ENCODE data around the gene SEC14L1.
A peak's percentile ranks its signal among the peaks of the same experiment; 100 is the strongest.

The SEC14L1 gene

DNA sequence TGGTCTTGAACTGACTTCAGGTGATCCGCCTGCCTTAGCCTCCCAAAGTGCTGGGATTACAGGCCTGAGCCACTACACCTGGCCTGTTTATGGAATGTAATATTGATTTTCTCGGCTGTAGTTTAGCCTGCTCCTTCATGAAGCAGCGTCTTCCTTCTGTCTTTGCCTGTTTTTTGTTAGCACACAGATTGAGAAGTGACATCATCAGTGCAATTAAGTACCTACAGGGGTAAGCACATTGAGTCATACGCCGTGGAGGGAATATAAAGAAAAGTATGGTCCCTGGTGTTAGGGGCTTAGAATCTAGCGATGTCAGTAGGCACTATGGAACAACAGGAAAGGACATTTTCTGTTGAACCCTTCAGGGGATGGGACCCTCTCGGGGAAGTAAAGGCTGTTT is 48.7 kb upstream of the SEC14L1 start (continued):
- TF ChIP-seq ZBTB48 (tag by site-specific recombination; IDR thresholded peaks at IDR 0.05), result peak; percentile 98
- TF ChIP-seq HOXD13 (CRISPR knock-in tag; IDR thresholded peaks at IDR 0.05; ENCODE audit: borderline replicate concordance), result no peak
- TF ChIP-seq GLIS1 (tag by site-specific recombination; IDR thresholded peaks at IDR 0.05), result no peak
- TF ChIP-seq, protein P1, sequence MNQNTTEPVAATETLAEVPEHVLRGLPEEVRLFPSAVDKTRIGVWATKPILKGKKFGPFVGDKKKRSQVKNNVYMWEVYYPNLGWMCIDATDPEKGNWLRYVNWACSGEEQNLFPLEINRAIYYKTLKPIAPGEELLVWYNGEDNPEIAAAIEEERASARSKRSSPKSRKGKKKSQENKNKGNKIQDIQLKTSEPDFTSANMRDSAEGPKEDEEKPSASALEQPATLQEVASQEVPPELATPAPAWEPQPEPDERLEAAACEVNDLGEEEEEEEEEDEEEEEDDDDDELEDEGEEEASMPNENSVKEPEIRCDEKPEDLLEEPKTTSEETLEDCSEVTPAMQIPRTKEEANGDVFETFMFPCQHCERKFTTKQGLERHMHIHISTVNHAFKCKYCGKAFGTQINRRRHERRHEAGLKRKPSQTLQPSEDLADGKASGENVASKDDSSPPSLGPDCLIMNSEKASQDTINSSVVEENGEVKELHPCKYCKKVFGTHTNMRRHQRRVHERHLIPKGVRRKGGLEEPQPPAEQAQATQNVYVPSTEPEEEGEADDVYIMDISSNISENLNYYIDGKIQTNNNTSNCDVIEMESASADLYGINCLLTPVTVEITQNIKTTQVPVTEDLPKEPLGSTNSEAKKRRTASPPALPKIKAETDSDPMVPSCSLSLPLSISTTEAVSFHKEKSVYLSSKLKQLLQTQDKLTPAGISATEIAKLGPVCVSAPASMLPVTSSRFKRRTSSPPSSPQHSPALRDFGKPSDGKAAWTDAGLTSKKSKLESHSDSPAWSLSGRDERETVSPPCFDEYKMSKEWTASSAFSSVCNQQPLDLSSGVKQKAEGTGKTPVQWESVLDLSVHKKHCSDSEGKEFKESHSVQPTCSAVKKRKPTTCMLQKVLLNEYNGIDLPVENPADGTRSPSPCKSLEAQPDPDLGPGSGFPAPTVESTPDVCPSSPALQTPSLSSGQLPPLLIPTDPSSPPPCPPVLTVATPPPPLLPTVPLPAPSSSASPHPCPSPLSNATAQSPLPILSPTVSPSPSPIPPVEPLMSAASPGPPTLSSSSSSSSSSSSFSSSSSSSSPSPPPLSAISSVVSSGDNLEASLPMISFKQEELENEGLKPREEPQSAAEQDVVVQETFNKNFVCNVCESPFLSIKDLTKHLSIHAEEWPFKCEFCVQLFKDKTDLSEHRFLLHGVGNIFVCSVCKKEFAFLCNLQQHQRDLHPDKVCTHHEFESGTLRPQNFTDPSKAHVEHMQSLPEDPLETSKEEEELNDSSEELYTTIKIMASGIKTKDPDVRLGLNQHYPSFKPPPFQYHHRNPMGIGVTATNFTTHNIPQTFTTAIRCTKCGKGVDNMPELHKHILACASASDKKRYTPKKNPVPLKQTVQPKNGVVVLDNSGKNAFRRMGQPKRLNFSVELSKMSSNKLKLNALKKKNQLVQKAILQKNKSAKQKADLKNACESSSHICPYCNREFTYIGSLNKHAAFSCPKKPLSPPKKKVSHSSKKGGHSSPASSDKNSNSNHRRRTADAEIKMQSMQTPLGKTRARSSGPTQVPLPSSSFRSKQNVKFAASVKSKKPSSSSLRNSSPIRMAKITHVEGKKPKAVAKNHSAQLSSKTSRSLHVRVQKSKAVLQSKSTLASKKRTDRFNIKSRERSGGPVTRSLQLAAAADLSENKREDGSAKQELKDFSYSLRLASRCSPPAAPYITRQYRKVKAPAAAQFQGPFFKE (tag by site-specific recombination; IDR thresholded peaks at IDR 0.05; ENCODE audit: borderline replicate concordance), result no peak
- TF ChIP-seq ZNF404 (tag by site-specific recombination; IDR thresholded peaks at IDR 0.05), result no peak
- no peak for TF ChIP-seq ZNF747 (tag by site-specific recombination; IDR thresholded peaks at IDR 0.05)
- TF ChIP-seq ZNF830 (tag by site-specific recombination; IDR thresholded peaks at IDR 0.05; ENCODE audit: low read depth), result no peak
- no peak for TF ChIP-seq KLF1 (tag by site-specific recombination; IDR thresholded peaks at IDR 0.05)
- TF ChIP-seq ZNF23 (tag by site-specific recombination; IDR thresholded peaks at IDR 0.05; ENCODE audit: borderline replicate concordance), result no peak
- TF ChIP-seq ZNF654 (tag by site-specific recombination; IDR thresholded peaks at IDR 0.05; ENCODE audit: low read depth), result no peak
- TF ChIP-seq ZNF221 (tag by site-specific recombination; IDR thresholded peaks at IDR 0.05; ENCODE audit: borderline replicate concordance), result no peak
- TF ChIP-seq ZNF311 (tag by site-specific recombination; IDR thresholded peaks at IDR 0.05; ENCODE audit: borderline replicate concordance), result no peak
- no peak for TF ChIP-seq ZNF623 (tag by site-specific recombination; IDR thresholded peaks at IDR 0.05)
- no peak for TF ChIP-seq GLIS2 (tag by site-specific recombination; IDR thresholded peaks at IDR 0.05)
- TF ChIP-seq ZNF670 (tag by site-specific recombination; IDR thresholded peaks at IDR 0.05; ENCODE audit: low read depth), result no peak
- no peak for TF ChIP-seq ZNF155 (tag by site-specific recombination; IDR thresholded peaks at IDR 0.05)
- no peak for TF ChIP-seq ZNF223 (tag by site-specific recombination; IDR thresholded peaks at IDR 0.05)
- TF ChIP-seq HOXC10 (CRISPR knock-in tag; IDR thresholded peaks at IDR 0.05), result no peak
- TF ChIP-seq, protein P2, sequence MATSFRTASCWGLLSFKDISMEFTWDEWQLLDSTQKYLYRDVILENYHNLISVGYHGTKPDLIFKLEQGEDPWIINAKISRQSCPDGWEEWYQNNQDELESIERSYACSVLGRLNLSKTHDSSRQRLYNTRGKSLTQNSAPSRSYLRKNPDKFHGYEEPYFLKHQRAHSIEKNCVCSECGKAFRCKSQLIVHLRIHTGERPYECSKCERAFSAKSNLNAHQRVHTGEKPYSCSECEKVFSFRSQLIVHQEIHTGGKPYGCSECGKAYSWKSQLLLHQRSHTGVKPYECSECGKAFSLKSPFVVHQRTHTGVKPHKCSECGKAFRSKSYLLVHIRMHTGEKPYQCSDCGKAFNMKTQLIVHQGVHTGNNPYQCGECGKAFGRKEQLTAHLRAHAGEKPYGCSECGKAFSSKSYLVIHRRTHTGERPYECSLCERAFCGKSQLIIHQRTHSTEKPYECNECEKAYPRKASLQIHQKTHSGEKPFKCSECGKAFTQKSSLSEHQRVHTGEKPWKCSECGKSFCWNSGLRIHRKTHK (tag by site-specific recombination; IDR thresholded peaks at IDR 0.05), result no peak
- TF ChIP-seq ZNF701 (tag by site-specific recombination; IDR thresholded peaks at IDR 0.05), result no peak
- TF ChIP-seq, protein P3, sequence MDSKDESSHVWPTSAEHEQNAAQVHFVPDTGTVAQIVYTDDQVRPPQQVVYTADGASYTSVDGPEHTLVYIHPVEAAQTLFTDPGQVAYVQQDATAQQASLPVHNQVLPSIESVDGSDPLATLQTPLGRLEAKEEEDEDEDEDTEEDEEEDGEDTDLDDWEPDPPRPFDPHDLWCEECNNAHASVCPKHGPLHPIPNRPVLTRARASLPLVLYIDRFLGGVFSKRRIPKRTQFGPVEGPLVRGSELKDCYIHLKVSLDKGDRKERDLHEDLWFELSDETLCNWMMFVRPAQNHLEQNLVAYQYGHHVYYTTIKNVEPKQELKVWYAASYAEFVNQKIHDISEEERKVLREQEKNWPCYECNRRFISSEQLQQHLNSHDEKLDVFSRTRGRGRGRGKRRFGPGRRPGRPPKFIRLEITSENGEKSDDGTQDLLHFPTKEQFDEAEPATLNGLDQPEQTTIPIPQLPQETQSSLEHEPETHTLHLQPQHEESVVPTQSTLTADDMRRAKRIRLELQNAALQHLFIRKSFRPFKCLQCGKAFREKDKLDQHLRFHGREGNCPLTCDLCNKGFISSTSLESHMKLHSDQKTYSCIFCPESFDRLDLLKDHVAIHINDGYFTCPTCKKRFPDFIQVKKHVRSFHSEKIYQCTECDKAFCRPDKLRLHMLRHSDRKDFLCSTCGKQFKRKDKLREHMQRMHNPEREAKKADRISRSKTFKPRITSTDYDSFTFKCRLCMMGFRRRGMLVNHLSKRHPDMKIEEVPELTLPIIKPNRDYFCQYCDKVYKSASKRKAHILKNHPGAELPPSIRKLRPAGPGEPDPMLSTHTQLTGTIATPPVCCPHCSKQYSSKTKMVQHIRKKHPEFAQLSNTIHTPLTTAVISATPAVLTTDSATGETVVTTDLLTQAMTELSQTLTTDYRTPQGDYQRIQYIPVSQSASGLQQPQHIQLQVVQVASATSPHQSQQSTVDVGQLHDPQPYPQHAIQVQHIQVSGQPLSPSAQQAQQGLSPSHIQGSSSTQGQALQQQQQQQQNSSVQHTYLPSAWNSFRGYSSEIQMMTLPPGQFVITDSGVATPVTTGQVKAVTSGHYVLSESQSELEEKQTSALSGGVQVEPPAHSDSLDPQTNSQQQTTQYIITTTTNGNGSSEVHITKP (tag by site-specific recombination; IDR thresholded peaks at IDR 0.05), result no peak
- peak; percentile 75 for TF ChIP-seq ZNF335 (tag by site-specific recombination; conservative IDR thresholded peaks at IDR 0.05)
- no peak for TF ChIP-seq ZNF585B (tag by site-specific recombination; IDR thresholded peaks at IDR 0.05)
- TF ChIP-seq ZNF596 (tag by site-specific recombination; IDR thresholded peaks at IDR 0.05), result no peak
- peak; percentile 42; the same call in 1 of the 2 replicates for TF ChIP-seq ZNF398 (tag by site-specific recombination; IDR thresholded peaks at IDR 0.05)
- no peak for TF ChIP-seq YY1 (tag by site-specific recombination; IDR thresholded peaks at IDR 0.05)
- peak; percentile 18; the same call in 1 of the 2 replicates for TF ChIP-seq ZBTB17 (tag by site-specific recombination; IDR thresholded peaks at IDR 0.05)
- no peak for TF ChIP-seq ZNF350 (tag by site-specific recombination; IDR thresholded peaks at IDR 0.05)
- no peak for TF ChIP-seq ZNF76 (tag by site-specific recombination; IDR thresholded peaks at IDR 0.05; ENCODE audit: borderline replicate concordance, low read depth)
- no peak for TF ChIP-seq SALL2 (tag by site-specific recombination; IDR thresholded peaks at IDR 0.05; ENCODE audit: borderline replicate concordance)
